ENCODE results near the gene CAMTA1. TPM values are rescaled to one million over a fixed set of nuclear protein-coding genes. Genes with fewer than 3 reads are reported as not detected.
"Not testable (repeated sequence)": the region's sequence is repeated elsewhere in the genome, so short reads cannot be mapped to it uniquely, and the experiment has no call there.

The CAMTA1 gene
- total RNA-seq, 1 experiment from 2014 or later: 60.0 TPM

GRCh38 chr1:6842301-6842700, 57.0 kb downstream of the CAMTA1 start:
- no TSS peak for BruUV-seq (replicated peaks)
- DNase-seq: no peak
- H3K27ac Mint-ChIP-seq (ENCODE audit: unreplicated experiment): no peak overlapping the region
- no peaks in the 10 kb centered on the region for H3K4me1 ChIP-seq
- peaks cover 7% of the 10 kb centered on the region for H3K9me3 ChIP-seq
- peaks cover 9% of the 10 kb centered on the region for H3K9me3 Mint-ChIP-seq (ENCODE audit: unreplicated experiment)
- TF ChIP-seq CTCF (IDR thresholded peaks at IDR 0.05; ENCODE audit: insufficient read depth in 1 of 2, low read depth in 1 of 2, low read length in 1 of 2, severe bottlenecking in 1 of 2, unreplicated experiment in 1 of 2): no peak
- intact Hi-C loops (cut with micrococcal nuclease; ENCODE audit: unreplicated experiment): no loop called here
- H3K36me3 ChIP-seq (ENCODE audit: control insufficient read depth, insufficient read depth, low read length): no peaks in the 10 kb centered on the region
- no peaks in the 10 kb centered on the region for H3K4me1 Mint-ChIP-seq (ENCODE audit: low read depth, unreplicated experiment)
- peaks cover 7% of the 10 kb centered on the region for H3K36me3 Mint-ChIP-seq (ENCODE audit: insufficient read depth, unreplicated experiment)
- no peaks in the 10 kb centered on the region for H3K27me3 ChIP-seq (replicated peaks; ENCODE audit: control insufficient read depth, insufficient read depth, low read length)
- H3K4me3 Mint-ChIP-seq (ENCODE audit: unreplicated experiment): no peak overlapping the region
- CTCF ChIA-PET: no interaction called here
- POLR2A ChIA-PET: no interaction called here
- no peaks in the 10 kb centered on the region for H3K27me3 Mint-ChIP-seq (ENCODE audit: insufficient read depth, unreplicated experiment)
- no peak overlapping the region for H3K4me3 ChIP-seq (ENCODE audit: low read depth, low read length)

GRCh38 chr1:6845786-6846185, 60.5 kb downstream of the CAMTA1 start:
- H3K9me3 ChIP-seq; H3K4me1 Mint-ChIP-seq (ENCODE audit: low read depth, unreplicated experiment); H3K4me3 ChIP-seq (ENCODE audit: low read depth, low read length); POLR2A ChIA-PET; H3K27me3 Mint-ChIP-seq (ENCODE audit: insufficient read depth, unreplicated experiment); H3K36me3 Mint-ChIP-seq (ENCODE audit: insufficient read depth, unreplicated experiment); H3K4me3 Mint-ChIP-seq (ENCODE audit: unreplicated experiment); DNase-seq; H3K27me3 ChIP-seq (replicated peaks; ENCODE audit: control insufficient read depth, insufficient read depth, low read length); intact Hi-C loops (cut with micrococcal nuclease; ENCODE audit: unreplicated experiment); H3K27ac Mint-ChIP-seq (ENCODE audit: unreplicated experiment); H3K36me3 ChIP-seq (ENCODE audit: control insufficient read depth, insufficient read depth, low read length); H3K4me1 ChIP-seq; CTCF ChIA-PET; BruUV-seq (replicated peaks): not testable (repeated sequence)
- peaks cover 12% of the 10 kb centered on the region for H3K9me3 Mint-ChIP-seq (ENCODE audit: unreplicated experiment)

- Histone ChIP-seq H3K27me3 (replicated peaks; ENCODE audit: control insufficient read depth, insufficient read depth, low read length) (no peaks in the 10 kb centered on the region), H3K4me3 (ENCODE audit: low read depth, low read length) (no peak overlapping the region), H3K4me1 (no peaks in the 10 kb centered on the region), H3K36me3 (ENCODE audit: control insufficient read depth, insufficient read depth, low read length) (no peaks in the 10 kb centered on the region), H3K9me3 (peaks cover 7% of the 10 kb centered on the region)
- no peak for DNase-seq
- Mint-ChIP-seq H3K36me3 (ENCODE audit: insufficient read depth, unreplicated experiment) (no peaks in the 10 kb centered on the region), H3K4me3 (ENCODE audit: unreplicated experiment) (no peak overlapping the region), H3K4me1 (ENCODE audit: low read depth, unreplicated experiment) (no peaks in the 10 kb centered on the region), H3K9me3 (ENCODE audit: unreplicated experiment) (peaks cover 18% of the 10 kb centered on the region), H3K27ac (ENCODE audit: unreplicated experiment) (no peak overlapping the region), H3K27me3 (ENCODE audit: insufficient read depth, unreplicated experiment) (no peaks in the 10 kb centered on the region)
- no TSS peak for BruUV-seq (replicated peaks)
- ChIA-PET CTCF (no interaction called here), POLR2A (no interaction called here)
- no peak for TF ChIP-seq CTCF (IDR thresholded peaks at IDR 0.05; ENCODE audit: insufficient read depth in 1 of 2, low read depth in 1 of 2, low read length in 1 of 2, severe bottlenecking in 1 of 2, unreplicated experiment in 1 of 2)
- intact Hi-C loops (cut with micrococcal nuclease; ENCODE audit: unreplicated experiment): no loop called here
Measured at GRCh38 chr1:6848816-6849215, 63.6 kb downstream of the CAMTA1 start.

GRCh38 chr1:6850537-6850936, 65.3 kb downstream of the CAMTA1 start:
- H3K4me1 ChIP-seq: no peaks in the 10 kb centered on the region
- intact Hi-C loops (cut with micrococcal nuclease; ENCODE audit: unreplicated experiment): no loop called here
- ChIA-PET POLR2A (no interaction called here), CTCF (no interaction called here)
- H3K36me3 ChIP-seq (ENCODE audit: control insufficient read depth, insufficient read depth, low read length): no peaks in the 10 kb centered on the region
- no peaks in the 10 kb centered on the region for H3K27me3 Mint-ChIP-seq (ENCODE audit: insufficient read depth, unreplicated experiment)
- H3K9me3 ChIP-seq: peaks cover 7% of the 10 kb centered on the region
- H3K4me3 ChIP-seq (ENCODE audit: low read depth, low read length): no peak overlapping the region
- no peak overlapping the region for H3K27ac Mint-ChIP-seq (ENCODE audit: unreplicated experiment)
- peaks cover 18% of the 10 kb centered on the region for H3K9me3 Mint-ChIP-seq (ENCODE audit: unreplicated experiment)
- no peak overlapping the region for H3K4me3 Mint-ChIP-seq (ENCODE audit: unreplicated experiment)
- TF ChIP-seq CTCF (IDR thresholded peaks at IDR 0.05; ENCODE audit: insufficient read depth in 1 of 2, low read depth in 1 of 2, low read length in 1 of 2, severe bottlenecking in 1 of 2, unreplicated experiment in 1 of 2): no peak
- no peaks in the 10 kb centered on the region for H3K4me1 Mint-ChIP-seq (ENCODE audit: low read depth, unreplicated experiment)
- H3K36me3 Mint-ChIP-seq (ENCODE audit: insufficient read depth, unreplicated experiment): no peaks in the 10 kb centered on the region
- no peaks in the 10 kb centered on the region for H3K27me3 ChIP-seq (replicated peaks; ENCODE audit: control insufficient read depth, insufficient read depth, low read length)
- BruUV-seq (replicated peaks): no TSS peak
- no peak for DNase-seq
